GM19324 (cell line): ENCODE measurements around the gene KCNK1.

Experiments used
- ATAC-seq: cut with Tn5 transposase; IDR thresholded peaks from one replicate; pipeline ENCODE4 v1.9.1; 2021; ENCODE audit warnings: mild to moderate bottlenecking, moderate library complexity; ENCODE audit not compliant: unreplicated experiment, low FRiP score

KCNK1 gene

GRCh38 chr1:233689748-233690254 lies 75.9 kb downstream of the KCNK1 start:
- ATAC-seq: no peak

GRCh38 chr1:233695901-233696300 lies 82.0 kb downstream of the KCNK1 start:
- no peak for ATAC-seq

- ATAC-seq: no peak
Measured at GRCh38 chr1:233700338-233700737, 86.4 kb downstream of the KCNK1 start.

DNA sequence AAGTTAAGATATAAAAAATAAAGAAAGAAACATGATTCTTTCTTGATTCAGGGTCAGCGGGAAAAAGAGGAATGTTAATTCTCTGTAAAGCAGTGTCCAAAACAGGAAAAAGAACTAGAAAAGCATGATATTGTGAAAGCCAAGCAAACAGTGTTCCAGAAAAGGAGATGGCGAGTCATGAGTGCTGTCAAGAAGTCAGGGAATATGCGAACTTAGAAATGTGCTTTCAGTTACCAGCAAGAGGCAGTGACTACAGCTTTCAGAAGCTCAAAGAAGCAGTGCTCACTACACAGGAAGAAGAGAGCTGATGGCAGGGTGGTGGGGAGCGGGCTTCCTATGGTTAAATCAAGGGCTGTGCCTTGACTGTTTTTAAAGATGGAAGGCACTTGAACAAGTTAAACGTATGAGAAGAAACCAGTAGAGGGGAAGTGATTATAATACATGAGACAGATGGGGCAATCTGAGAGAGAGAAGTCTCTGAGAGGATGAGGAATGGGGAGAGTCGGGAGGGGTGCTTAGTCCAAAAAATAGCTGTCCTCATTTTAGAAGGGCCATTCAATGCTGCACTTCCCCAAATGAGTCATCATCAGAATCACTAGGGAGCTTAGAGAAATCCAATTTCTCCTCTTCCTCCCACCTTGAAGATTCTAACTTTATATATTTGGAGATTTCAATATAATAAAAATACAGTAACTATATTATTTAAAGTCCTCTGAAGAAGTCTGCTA lies 90.4 kb downstream of the KCNK1 start:
- ATAC-seq: no peak

DNA sequence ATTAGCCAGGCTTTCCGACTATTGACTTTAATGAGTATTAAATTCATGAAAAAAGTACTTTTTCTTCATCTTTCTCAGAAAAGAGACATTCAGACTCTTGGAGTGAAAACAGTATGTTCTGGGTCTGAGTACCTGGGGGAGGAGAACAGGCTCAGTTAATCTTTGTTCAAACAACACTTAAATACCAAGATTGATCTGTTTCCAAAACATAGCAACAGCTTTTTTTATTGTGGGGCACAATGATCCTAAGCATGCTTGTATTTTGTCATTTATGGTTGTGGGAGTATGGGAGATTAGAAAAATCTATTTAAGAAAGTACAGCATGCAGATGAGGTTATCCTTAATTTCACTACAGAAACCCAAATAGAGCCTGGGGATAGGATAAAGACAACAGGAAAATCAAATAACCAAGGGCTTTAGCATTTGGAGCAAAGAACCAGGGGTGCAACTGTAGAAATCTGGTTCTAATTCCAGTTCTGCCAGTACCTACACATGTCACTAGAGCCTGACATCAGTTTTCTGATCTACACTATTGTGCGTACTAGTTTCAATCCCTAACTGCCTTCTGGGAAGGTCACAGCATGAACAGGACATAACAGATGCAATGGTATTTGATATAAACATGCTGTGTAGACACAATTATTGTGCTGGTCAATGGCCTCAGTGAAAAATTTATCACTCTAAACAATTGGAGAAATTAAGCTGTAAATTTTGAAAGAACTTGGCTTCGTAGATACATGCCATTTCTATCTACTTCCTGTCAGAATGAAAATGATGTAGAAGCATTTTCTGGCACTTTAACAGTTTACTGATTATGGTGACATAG lies 91.2 kb downstream of the KCNK1 start:
- ATAC-seq: no peak

- ATAC-seq: no peak
Measured at GRCh38 chr1:233707153-233707879, 93.4 kb downstream of the KCNK1 start.

- no peak for ATAC-seq
Measured at GRCh38 chr1:233707880-233708815, 94.2 kb downstream of the KCNK1 start.

DNA sequence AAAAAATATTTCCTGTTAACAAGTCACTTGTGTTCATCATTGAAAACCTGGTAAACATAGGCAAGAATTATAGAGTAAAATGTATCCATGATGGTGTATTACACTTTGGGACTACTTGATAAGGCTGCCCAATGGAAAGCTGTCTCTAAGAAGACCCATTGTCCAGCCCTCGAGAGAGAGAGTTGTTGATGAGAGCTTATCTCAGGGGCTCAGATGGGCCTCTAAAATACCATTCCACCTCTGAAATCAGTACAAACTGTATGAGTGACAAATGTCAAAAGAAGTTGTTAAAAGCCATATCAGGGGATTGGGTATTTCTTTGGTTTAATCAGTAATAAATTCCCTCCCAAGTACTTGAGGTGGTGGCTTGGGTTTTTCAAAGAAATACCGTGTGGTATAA lies 96.1 kb downstream of the KCNK1 start:
- ATAC-seq: no peak

GRCh38 chr1:233710507-233710906 lies 96.6 kb downstream of the KCNK1 start:
- no peak for ATAC-seq

DNA sequence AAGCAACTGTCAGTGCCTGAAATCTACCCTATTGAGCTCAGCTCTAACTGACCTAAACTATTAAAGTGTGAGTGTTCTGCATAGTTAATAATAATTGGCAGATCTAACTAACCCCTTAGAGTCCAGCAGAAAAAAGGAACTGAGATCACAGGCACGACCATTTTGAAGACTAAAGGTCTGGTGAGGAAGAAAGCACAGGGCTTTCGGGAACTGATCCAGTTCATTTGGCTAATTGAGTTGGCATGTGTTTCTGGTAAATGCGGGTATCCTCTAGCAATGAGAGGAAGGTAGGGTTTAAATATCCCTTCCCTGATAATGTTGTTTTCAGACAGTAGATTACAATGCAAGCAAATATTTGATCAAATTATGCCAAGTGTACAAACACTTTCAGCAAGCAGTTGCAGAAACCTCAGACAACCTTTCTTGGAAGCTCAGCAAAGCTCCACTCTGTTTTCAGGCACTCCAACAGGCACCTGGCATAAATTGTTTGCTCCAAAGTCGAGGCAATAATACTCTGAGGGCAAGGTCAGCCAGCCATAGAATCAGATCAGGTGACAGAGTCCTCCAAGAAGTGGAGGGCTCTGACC lies 100.8 kb downstream of the KCNK1 start:
- ATAC-seq: no peak

GRCh38 chr1:233718057-233718456 lies 104.2 kb downstream of the KCNK1 start:
- ATAC-seq: no peak

- ATAC-seq: no peak
Measured at GRCh38 chr1:233719655-233720341, 105.9 kb downstream of the KCNK1 start.

- no peak for ATAC-seq
Measured at GRCh38 chr1:233721004-233721595, 107.2 kb downstream of the KCNK1 start.
